Chondrocyte (in vitro differentiated cells): Measurements from ENCODE around the gene NDFIP1. TPM values are rescaled to one million over a fixed set of nuclear protein-coding genes. Genes with fewer than 3 reads are reported as not detected.

Experiments used
- DNase-seq: peaks from one replicate; pipeline ENCODE4 v3.0.0; 2021; ENCODE audit warnings: mixed read lengths, low spot score
- H3K27ac Mint-ChIP-seq: one replicate; pipeline ENCODE4 v1.8.0; 2021; ENCODE audit warnings: mild to moderate bottlenecking, moderate library complexity, mixed read lengths; ENCODE audit not compliant: unreplicated experiment
- H3K27me3 Mint-ChIP-seq: 2 replicates; pipeline ENCODE4 v1.8.0; 2021; ENCODE audit warnings: low read depth, mixed read lengths
- H3K36me3 Mint-ChIP-seq: 2 replicates; pipeline ENCODE4 v1.8.0; 2021; ENCODE audit warnings: low read depth, mixed read lengths
- H3K4me1 Mint-ChIP-seq: 2 replicates; pipeline ENCODE4 v1.8.0; 2021; ENCODE audit warnings: low read depth, mild to moderate bottlenecking, mixed read lengths
- H3K4me3 Mint-ChIP-seq: one replicate; pipeline ENCODE4 v1.8.0; 2021; ENCODE audit warnings: mild to moderate bottlenecking, moderate library complexity, mixed read lengths; ENCODE audit not compliant: unreplicated experiment
- H3K9me3 Mint-ChIP-seq: 2 replicates; pipeline ENCODE4 v1.8.0; 2021; ENCODE audit warnings: low read depth, mixed read lengths
- CTCF ChIP-seq: fragments of 200-600 bp; sonication (generic); IDR thresholded peaks from 2 replicates; pipeline ENCODE4 v1.5.0; 2021; ENCODE audit warnings: antibody characterized with exemption, mild to moderate bottlenecking, moderate library complexity
- total RNA-seq: library from RNA; stranded (reverse); gene quantifications from 3 replicates; pipeline ENCODE4 v1.2.1, GENCODE V29; 2021

Gene NDFIP1
- total RNA-seq, 1 donor from 2014 or later = 64.2 TPM

GRCh38 chr5:142176255-142176654, 67.7 kb downstream of the NDFIP1 start:
- TF ChIP-seq CTCF = no peak
- Mint-ChIP-seq H3K4me3 (no peak overlapping the region), H3K27me3 (peaks cover 6% of the 10 kb centered on the region), H3K4me1 (no peaks in the 10 kb centered on the region), H3K27ac (no peak overlapping the region), H3K9me3 (no peaks in the 10 kb centered on the region), H3K36me3 (peaks cover 1% of the 10 kb centered on the region)
- no peak for DNase-seq

- H3K36me3 Mint-ChIP-seq = peaks cover 1% of the 10 kb centered on the region
- H3K4me1 Mint-ChIP-seq = no peaks in the 10 kb centered on the region
- no peak overlapping the region for H3K4me3 Mint-ChIP-seq
- peaks cover 10% of the 10 kb centered on the region for H3K27me3 Mint-ChIP-seq
- no peak for TF ChIP-seq CTCF
- no peak overlapping the region for H3K27ac Mint-ChIP-seq
- DNase-seq = no peak
- H3K9me3 Mint-ChIP-seq = no peaks in the 10 kb centered on the region
These were observed 70.1 kb downstream of the NDFIP1 start for GRCh38 chr5:142178651-142179050.

- TF ChIP-seq CTCF = no peak
- DNase-seq = no peak
- Mint-ChIP-seq H3K27me3 (peaks cover 12% of the 10 kb centered on the region), H3K4me1 (no peaks in the 10 kb centered on the region), H3K9me3 (no peaks in the 10 kb centered on the region), H3K4me3 (no peak overlapping the region), H3K27ac (no peak overlapping the region), H3K36me3 (no peaks in the 10 kb centered on the region)
These were observed 71.3 kb downstream of the NDFIP1 start for GRCh38 chr5:142179776-142180387.

GRCh38 chr5:142181096-142181495, 72.5 kb downstream of the NDFIP1 start:
- H3K4me3 Mint-ChIP-seq = no peak overlapping the region
- H3K27ac Mint-ChIP-seq = no peak overlapping the region
- H3K4me1 Mint-ChIP-seq = no peaks in the 10 kb centered on the region
- peaks cover 10% of the 10 kb centered on the region for H3K27me3 Mint-ChIP-seq
- no peaks in the 10 kb centered on the region for H3K36me3 Mint-ChIP-seq
- no peaks in the 10 kb centered on the region for H3K9me3 Mint-ChIP-seq
- TF ChIP-seq CTCF = no peak
- DNase-seq = no peak

- Mint-ChIP-seq H3K4me1 (no peaks in the 10 kb centered on the region), H3K27me3 (peaks cover 10% of the 10 kb centered on the region), H3K27ac (no peak overlapping the region), H3K9me3 (no peaks in the 10 kb centered on the region), H3K36me3 (no peaks in the 10 kb centered on the region), H3K4me3 (no peak overlapping the region)
- no peak for DNase-seq
- TF ChIP-seq CTCF = no peak
These were observed 73.1 kb downstream of the NDFIP1 start for GRCh38 chr5:142181547-142182163.
